Activated B cell treated with CpG ODN at 0.5 μM for 24 hours (primary cell): ENCODE measurements around the gene ASAP2. TPM values are rescaled to one million over a fixed set of nuclear protein-coding genes. Genes with fewer than 3 reads are reported as not detected.

Experiments used
- ATAC-seq: fragments of 200-7000 bp; cut with Tn5 transposase; one replicate; pipeline ENCODE4 v1.10.0; 2021; ENCODE audit warnings: low read depth, mild to moderate bottlenecking, moderate library complexity
- CTCF ChIA-PET: fragments of 350-600 bp; sonication (Branson Sonifier 250); formaldehyde crosslinking; loops from one replicate; lab custom pipeline; 2021; ENCODE audit warnings: antibody characterized with exemption; lab: Charles Lee
- POLR2A ChIA-PET: fragments of 350-600 bp; sonication (Branson Sonifier 250); formaldehyde crosslinking; loops from one replicate; lab custom pipeline; 2021; ENCODE audit warnings: antibody characterized with exemption; lab: Charles Lee
- DNase-seq: peaks from one replicate; pipeline ENCODE4 v3.0.0; 2022
- H3K27ac Mint-ChIP-seq: one replicate; pipeline ENCODE4 v1.8.0; 2020; ENCODE audit warnings: mixed read lengths
- H3K27me3 Mint-ChIP-seq: one replicate; pipeline ENCODE4 v1.8.0; 2021; ENCODE audit warnings: mixed read lengths
- H3K36me3 Mint-ChIP-seq: one replicate; pipeline ENCODE4 v1.8.0; 2021; ENCODE audit warnings: low read depth, mixed read lengths
- H3K4me1 Mint-ChIP-seq: one replicate; pipeline ENCODE4 v1.8.0; 2021; ENCODE audit warnings: mixed read lengths
- H3K4me3 Mint-ChIP-seq: one replicate; pipeline ENCODE4 v1.8.0; 2020; ENCODE audit warnings: mild to moderate bottlenecking, mixed read lengths
- H3K9me3 Mint-ChIP-seq: one replicate; pipeline ENCODE4 v1.8.0; 2020; ENCODE audit warnings: mixed read lengths
- CTCF ChIP-seq: fragments of 200-600 bp; IDR thresholded peaks from one replicate; pipeline ENCODE4 v1.8.0; 2022; ENCODE audit warnings: antibody characterized with exemption, mild to moderate bottlenecking
- intact Hi-C: fragments of 100-400 bp; cut with micrococcal nuclease; formaldehyde crosslinking; loops from one replicate; pipeline ENCODE4 v1.15.1; 2024
- total RNA-seq: library from RNA; stranded (reverse); gene quantifications from 2 replicates; pipeline ENCODE4 v1.2.3, GENCODE V29; 2022

The ASAP2 gene
- total RNA-seq, 1 donor from 2014 or later: not detected

GRCh38 chr2:9400268-9401058 lies 193.9 kb downstream of the ASAP2 start:
- TF ChIP-seq CTCF: no peak
- intact Hi-C loops: no loop called here
- no peaks in the 10 kb centered on the region for H3K9me3 Mint-ChIP-seq
- H3K4me1 Mint-ChIP-seq: no peaks in the 10 kb centered on the region
- H3K27ac Mint-ChIP-seq: no peak overlapping the region
- no peak for DNase-seq
- CTCF ChIA-PET: no interaction called here
- H3K36me3 Mint-ChIP-seq: peaks cover 13% of the 10 kb centered on the region
- ATAC-seq: no peak
- POLR2A ChIA-PET: interaction anchor here (0.6 kb wide), 1 partner anchor 1528 kb away, joined by 3 read pairs; no protein-coding TSS in a partner anchor
- H3K4me3 Mint-ChIP-seq: no peak overlapping the region
- H3K27me3 Mint-ChIP-seq: no peaks in the 10 kb centered on the region

- ATAC-seq: no peak
- ChIA-PET CTCF (no interaction called here), POLR2A (no interaction called here)
Measured at GRCh38 chr2:9401059-9401547, 194.5 kb downstream of the ASAP2 start.

GRCh38 chr2:9401646-9402371 lies 195.2 kb downstream of the ASAP2 start:
- H3K27me3 Mint-ChIP-seq: no peaks in the 10 kb centered on the region
- DNase-seq: no peak
- H3K27ac Mint-ChIP-seq: no peak overlapping the region
- no peak overlapping the region for H3K4me3 Mint-ChIP-seq
- no peak for ATAC-seq
- no peaks in the 10 kb centered on the region for H3K9me3 Mint-ChIP-seq
- peaks cover 21% of the 10 kb centered on the region for H3K36me3 Mint-ChIP-seq
- CTCF ChIA-PET: no interaction called here
- intact Hi-C loops: no loop called here
- no peaks in the 10 kb centered on the region for H3K4me1 Mint-ChIP-seq
- no peak for TF ChIP-seq CTCF
- POLR2A ChIA-PET: no interaction called here

More at GRCh38 chr2:9401059-9401547, 194.5 kb downstream of the ASAP2 start:
- Mint-ChIP-seq H3K9me3 (no peaks in the 10 kb centered on the region), H3K4me1 (no peaks in the 10 kb centered on the region), H3K27me3 (no peaks in the 10 kb centered on the region), H3K27ac (no peak overlapping the region), H3K4me3 (no peak overlapping the region), H3K36me3 (peaks cover 16% of the 10 kb centered on the region)
- no peak for DNase-seq
- intact Hi-C loops: no loop called here
- no peak for TF ChIP-seq CTCF

GRCh38 chr2:9403924-9404323 lies 197.3 kb downstream of the ASAP2 start:
- ChIA-PET CTCF (no interaction called here), POLR2A (no interaction called here)
- no peak for TF ChIP-seq CTCF
- Mint-ChIP-seq H3K36me3 (peaks cover 40% of the 10 kb centered on the region), H3K4me1 (no peaks in the 10 kb centered on the region), H3K27ac (no peak overlapping the region), H3K9me3 (no peaks in the 10 kb centered on the region), H3K27me3 (no peaks in the 10 kb centered on the region), H3K4me3 (no peak overlapping the region)
- intact Hi-C loops: no loop called here
- DNase-seq: no peak
- ATAC-seq: no peak

- no peak for DNase-seq
Measured at GRCh38 chr2:9404451-9404850, 197.8 kb downstream of the ASAP2 start.

More at GRCh38 chr2:9404451-9404850, 197.8 kb downstream of the ASAP2 start:
- Mint-ChIP-seq H3K27me3 (no peaks in the 10 kb centered on the region), H3K27ac (no peak overlapping the region), H3K4me3 (no peak overlapping the region), H3K9me3 (no peaks in the 10 kb centered on the region), H3K4me1 (no peaks in the 10 kb centered on the region), H3K36me3 (peaks cover 45% of the 10 kb centered on the region)
- ChIA-PET POLR2A (no interaction called here), CTCF (no interaction called here)
- ATAC-seq: no peak
- TF ChIP-seq CTCF: no peak
- intact Hi-C loops: no loop called here
